Right cardiac atrium (tissue), 5 donors: ENCODE measurements around the gene SEMA6A. TPM values are rescaled to one million over a fixed set of nuclear protein-coding genes. Genes with fewer than 3 reads are reported as not detected.

ENCODE experiments used
- ATAC-seq, 2 donors: fragments of 200-7000 bp; cut with Tn5 transposase; one replicate each; pipeline versions ENCODE4 v1.8.0 to v1.9.1; 2020; ENCODE audit warnings: moderate library complexity in 2 of 2, mild to moderate bottlenecking in 1 of 2
- DNase-seq, 3 donors: peaks; one replicate each; pipeline ENCODE4 v3.0.0-alpha.2; 2020
- H3K27ac ChIP-seq: one replicate; pipeline ENCODE4 v1.5.1; 2013; ENCODE audit warnings: mild to moderate bottlenecking, low read length, control low read depth, moderate library complexity
- H3K27me3 ChIP-seq: one replicate; pipeline ENCODE4 v1.6.1; 2013; ENCODE audit not compliant: control insufficient read depth, insufficient read depth
- H3K4me1 ChIP-seq: one replicate; pipeline ENCODE4 v1.6.1; 2013; ENCODE audit warnings: low read length; ENCODE audit not compliant: control insufficient read depth, insufficient read depth
- H3K4me3 ChIP-seq: one replicate; pipeline ENCODE4 v1.5.1; 2013; ENCODE audit warnings: low read length, control low read depth
- H3K9me3 ChIP-seq: one replicate; pipeline ENCODE4 v1.6.1; 2013; ENCODE audit warnings: low read length; ENCODE audit not compliant: control insufficient read depth
- WGBS: extraction: QIAGEN DNeasy Blood & Tissue Kit; methylation state at CpG from one replicate; pipeline ENCODE4 v1.1.7; 2013; 5-methylcytosine and 5-hydroxymethylcytosine counted together
- intact Hi-C, 4 donors: fragments of 100-400 bp; cut with DNase I; formaldehyde crosslinking; loops; one replicate each; pipeline versions ENCODE4 v1.11.0 to v1.14.0; 2022 to 2023
- polyA plus RNA-seq: library from polyadenylated mRNA; stranded (reverse); fragments of 200-250 nt; gene quantifications from one replicate; pipeline ENCODE4 v1.2.3, GENCODE V29; 2013
- total RNA-seq, 4 donors: library from RNA; stranded (reverse); fragmentation: NEBNext Ultra II Directional; extraction: Animal tissue kit (Norgen Biotek cat#: 25700); gene quantifications; one replicate each; pipeline ENCODE4 v1.2.1, GENCODE V29; 2021
- donor health status: healthy with polysubstance abuse.
- donor health status: DM: no; HTN: yes; CAD: no.
- donor health status: DM: no; HTN: no; CAD: no.
- donor health status: DM: no; HTN: yes; CAD: no; lungs with severe emphysema.
- donor health status: DM: yes; HTN: yes; CAD: no.

SEMA6A gene
- total and polyA plus RNA-seq, 5 donors, result 3.1 to 9.4 (median 4.1) TPM

GRCh38 chr5:116576053-116576713 lies 1.6 kb upstream of the SEMA6A start:
- 4% methylated on average over 44 of the region's 44 CpGs for WGBS
- DNase-seq, result peak; percentile 69 to 89 (median 87)
- H3K4me1 ChIP-seq, result no peaks in the 10 kb centered on the region

GRCh38 chr5:116575326-116576052 lies 866 bp upstream of the SEMA6A start:
- H3K9me3 ChIP-seq, result no peaks in the 10 kb centered on the region
- H3K4me3 ChIP-seq, result peak overlapping the region; percentile 83
- no peaks in the 10 kb centered on the region for H3K27me3 ChIP-seq
- H3K27ac ChIP-seq, result no peak overlapping the region
- H3K4me1 ChIP-seq, result no peaks in the 10 kb centered on the region
- WGBS, result under 1% methylated on average over 33 of the region's 33 CpGs
- intact Hi-C loops, result loop anchor here in 1 of 4 donors (5.0 to 10.0 kb wide), 2 partner anchors 209 to 372 kb away; no protein-coding TSS in a partner anchor
- DNase-seq (peak; percentile 24 to 69 (median 68)), ATAC-seq (no peak)

More at GRCh38 chr5:116576053-116576713, 1.6 kb upstream of the SEMA6A start:
- intact Hi-C loops, result loop anchor here in 1 of 4 donors (5.0 to 10.0 kb wide), 2 partner anchors 209 to 371 kb away; no protein-coding TSS in a partner anchor
- peak; percentile 73 to 78 for ATAC-seq
- no peak overlapping the region for H3K27ac ChIP-seq
- H3K9me3 ChIP-seq, result no peaks in the 10 kb centered on the region
- H3K27me3 ChIP-seq, result no peaks in the 10 kb centered on the region
- peak overlapping the region; percentile 83 for H3K4me3 ChIP-seq

GRCh38 chr5:116573702-116574366 lies 789 bp downstream of the SEMA6A start:
- intact Hi-C loops, result loop anchor here in 2 of 4 donors (5.0 to 10.0 kb wide), 2 partner anchors 211 to 373 kb away; no protein-coding TSS in a partner anchor
- Histone ChIP-seq H3K4me1 (no peaks in the 10 kb centered on the region), H3K27ac (peak overlapping the region; percentile 30), H3K27me3 (no peaks in the 10 kb centered on the region), H3K9me3 (no peaks in the 10 kb centered on the region), H3K4me3 (peak overlapping the region; percentile 83)
- DNase-seq (peak; percentile 21 to 72 (median 69)), ATAC-seq (peak; percentile 5 to 17)
- WGBS, result under 1% methylated on average over 61 of the region's 61 CpGs

GRCh38 chr5:116573279-116573701 lies 1.3 kb downstream of the SEMA6A start:
- Histone ChIP-seq H3K27me3 (no peaks in the 10 kb centered on the region), H3K27ac (peak overlapping the region; percentile 22), H3K4me3 (peak overlapping the region; percentile 83), H3K4me1 (no peaks in the 10 kb centered on the region), H3K9me3 (no peaks in the 10 kb centered on the region)
- DNase-seq, result peak; percentile 35 to 72 (median 68)
- ATAC-seq, result peak; percentile 4 to 27
- WGBS, result 1% methylated on average over 35 of the region's 35 CpGs
- intact Hi-C loops, result loop anchor here in 2 of 4 donors (5.0 to 10.0 kb wide), 2 partner anchors 212 to 374 kb away; no protein-coding TSS in a partner anchor

- Histone ChIP-seq H3K27ac (peak overlapping the region; percentile 22), H3K4me1 (no peaks in the 10 kb centered on the region), H3K4me3 (peak overlapping the region; percentile 83), H3K27me3 (no peaks in the 10 kb centered on the region), H3K9me3 (no peaks in the 10 kb centered on the region)
- peak; percentile 1 to 40 for ATAC-seq
- DNase-seq, result peak; percentile 48 to 71 (median 69)
- WGBS, result 3% methylated on average over 54 of the region's 54 CpGs
- intact Hi-C loops, result loop anchor here in 2 of 4 donors (5.0 to 10.0 kb wide), 2 partner anchors 212 to 375 kb away; no protein-coding TSS in a partner anchor
Measured at GRCh38 chr5:116572350-116573278, 2.0 kb downstream of the SEMA6A start.

- DNase-seq, result no peak
- no peak for ATAC-seq
- H3K4me3 ChIP-seq, result peak overlapping the region; percentile 83
- H3K9me3 ChIP-seq, result no peaks in the 10 kb centered on the region
- H3K4me1 ChIP-seq, result no peaks in the 10 kb centered on the region
- no peaks in the 10 kb centered on the region for H3K27me3 ChIP-seq
- no peak overlapping the region for H3K27ac ChIP-seq
- intact Hi-C loops, result loop anchor here in 2 of 4 donors (5.0 to 10.0 kb wide), 2 partner anchors 213 to 376 kb away; no protein-coding TSS in a partner anchor
- WGBS, result 43% methylated on average over 17 of the region's 17 CpGs
Measured at GRCh38 chr5:116571568-116572349, 2.9 kb downstream of the SEMA6A start.

GRCh38 chr5:116569999-116570398 lies 4.6 kb downstream of the SEMA6A start:
- Histone ChIP-seq H3K4me1 (no peaks in the 10 kb centered on the region), H3K9me3 (no peaks in the 10 kb centered on the region), H3K27ac (no peak overlapping the region), H3K27me3 (no peaks in the 10 kb centered on the region), H3K4me3 (no peak overlapping the region)
- 55% methylated on average over 4 of the region's 4 CpGs for WGBS
- ATAC-seq, result no peak
- no peak for DNase-seq
- intact Hi-C loops, result loop anchor here in 2 of 4 donors (5.0 to 10.0 kb wide), 2 partner anchors 215 to 377 kb away; no protein-coding TSS in a partner anchor

GRCh38 chr5:116567106-116567505 lies 7.5 kb downstream of the SEMA6A start:
- Histone ChIP-seq H3K4me3 (no peak overlapping the region), H3K9me3 (no peaks in the 10 kb centered on the region), H3K4me1 (peaks cover 2% of the 10 kb centered on the region), H3K27ac (no peak overlapping the region), H3K27me3 (no peaks in the 10 kb centered on the region)
- 90% methylated on average over 2 of the region's 2 CpGs for WGBS
- no peak for DNase-seq
- no peak for ATAC-seq
- intact Hi-C loops, result no loop called here

GRCh38 chr5:116566251-116566650 lies 8.4 kb downstream of the SEMA6A start:
- H3K9me3 ChIP-seq, result no peaks in the 10 kb centered on the region
- H3K4me1 ChIP-seq, result peaks cover 2% of the 10 kb centered on the region
- no peak overlapping the region for H3K27ac ChIP-seq
- ATAC-seq (no peak), DNase-seq (no peak)
- intact Hi-C loops, result no loop called here
- H3K4me3 ChIP-seq, result no peak overlapping the region
- no peaks in the 10 kb centered on the region for H3K27me3 ChIP-seq
- 76% methylated on average over 1 of the region's 1 CpG for WGBS
